ENCODE results near the gene C11orf91.
A peak's percentile ranks its signal among the peaks of the same experiment; 100 is the strongest.
"Not testable (repeated sequence)": the region's sequence is repeated elsewhere in the genome, so short reads cannot be mapped to it uniquely, and the experiment has no call there.

C11orf91 gene, protein sequence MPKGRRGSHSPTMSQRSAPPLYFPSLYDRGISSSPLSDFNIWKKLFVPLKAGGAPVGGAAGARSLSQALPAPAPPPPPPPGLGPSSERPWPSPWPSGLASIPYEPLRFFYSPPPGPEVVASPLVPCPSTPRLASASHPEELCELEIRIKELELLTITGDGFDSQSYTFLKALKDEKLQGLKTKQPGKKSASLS

DNA sequence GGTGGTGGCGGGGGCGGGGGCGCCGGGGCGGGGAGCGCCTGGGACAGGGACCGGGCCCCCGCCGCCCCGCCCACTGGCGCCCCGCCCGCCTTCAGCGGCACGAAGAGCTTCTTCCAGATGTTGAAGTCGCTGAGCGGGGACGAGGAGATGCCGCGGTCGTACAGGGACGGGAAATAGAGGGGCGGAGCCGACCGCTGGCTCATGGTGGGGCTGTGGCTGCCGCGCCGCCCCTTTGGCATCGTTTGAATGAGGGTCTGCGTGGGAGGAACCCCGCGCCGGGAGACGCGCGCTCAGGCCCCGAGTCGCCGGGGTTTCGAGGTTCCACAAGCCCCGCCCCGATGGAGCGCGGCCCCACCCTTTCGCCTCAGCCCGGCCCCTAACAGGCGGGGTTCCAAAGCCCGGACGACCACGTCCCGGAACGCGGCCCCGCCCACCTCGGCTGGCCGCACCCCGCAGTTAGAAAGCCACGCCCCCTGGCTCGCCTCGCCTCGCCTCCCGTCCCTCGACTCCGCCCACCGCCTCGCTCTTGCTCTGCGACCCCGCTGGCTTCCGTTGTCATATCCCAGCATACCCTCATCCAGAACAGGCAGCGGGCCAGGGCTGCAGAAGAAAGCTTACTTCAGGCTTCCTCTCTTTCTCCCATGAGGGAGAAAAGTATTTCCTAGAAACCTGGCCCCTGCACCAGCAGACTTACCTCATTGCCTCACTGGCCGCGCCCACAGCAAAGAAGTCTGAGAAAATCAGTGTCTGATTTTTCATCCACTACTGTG lies at the start of gene C11orf91:
Gene C11orf91 (minus strand): TSS at position 325 of the 770 bp plus-strand sequence. CDS start 86 bp downstream, at position 239.
- DNase-seq (ENCODE audit: low spot score) = peak; percentile 88

DNA sequence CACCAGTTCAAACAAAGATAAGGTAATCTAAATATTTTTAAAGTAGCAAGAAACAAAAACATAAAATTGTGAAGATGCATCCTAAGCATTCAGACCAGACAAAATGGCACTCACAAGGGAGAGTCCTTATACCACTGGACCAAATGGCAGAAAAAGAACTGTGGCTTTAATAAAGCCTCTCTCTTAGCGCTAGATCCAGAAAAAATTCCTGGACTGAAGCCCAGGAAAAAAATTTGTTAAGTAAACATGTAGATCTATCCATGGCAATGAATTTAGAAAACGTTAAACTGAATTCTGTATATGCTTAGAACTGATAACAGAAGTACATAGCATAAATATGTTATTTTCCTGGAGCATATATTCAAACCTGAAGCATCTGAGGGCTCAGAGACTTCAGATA lies 47.4 kb upstream of the C11orf91 start:
- DNase-seq (ENCODE audit: low spot score) = no peak

DNA sequence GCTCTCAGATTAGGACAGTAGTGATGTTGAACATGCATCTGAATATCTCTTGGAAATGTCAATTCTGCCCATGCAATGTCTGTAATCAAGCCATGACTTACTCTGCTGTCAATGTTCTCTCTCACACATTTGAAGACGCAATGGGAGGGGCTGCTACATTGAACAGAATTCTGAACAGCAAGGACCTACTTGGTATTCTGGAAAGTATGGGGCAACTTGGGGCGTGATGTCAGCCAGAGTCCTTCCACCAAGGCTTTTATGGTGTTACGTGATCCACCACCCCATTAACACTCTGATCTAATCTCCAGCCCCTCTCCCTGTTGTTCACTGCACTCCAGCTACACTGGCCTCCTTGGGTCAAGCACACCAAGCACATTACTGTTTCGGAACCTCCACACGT lies 42.7 kb upstream of the C11orf91 start:
- no peak for DNase-seq (ENCODE audit: low spot score)

DNA sequence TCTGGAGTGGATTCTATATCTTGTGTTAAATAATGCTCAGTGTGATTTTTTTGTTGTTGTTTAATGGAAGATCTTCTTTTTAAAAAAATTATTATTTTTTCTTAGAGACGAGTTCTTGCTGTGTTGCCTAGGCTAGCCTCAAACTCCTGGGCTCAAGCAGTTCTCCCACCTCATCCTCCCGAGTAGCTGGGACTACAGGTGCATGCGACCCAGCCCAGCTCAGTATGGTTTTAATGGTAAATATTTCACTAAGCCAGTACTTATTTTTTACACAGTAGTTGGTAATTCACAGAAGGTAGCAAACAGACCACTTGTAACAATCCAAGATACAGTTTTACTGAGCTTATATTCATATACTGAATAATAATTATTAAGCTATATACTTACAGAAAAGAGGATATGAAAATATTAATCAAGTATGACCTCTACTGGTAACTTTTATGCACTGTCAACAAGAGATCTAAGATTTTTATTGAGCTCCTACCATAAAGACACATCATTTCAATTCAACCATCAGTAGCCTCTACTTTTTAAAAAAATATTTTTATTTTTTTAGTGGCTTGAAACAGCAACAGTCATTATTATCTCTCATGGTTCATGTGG lies 41.7 kb upstream of the C11orf91 start:
- DNase-seq (ENCODE audit: low spot score) = peak; percentile 35

DNA sequence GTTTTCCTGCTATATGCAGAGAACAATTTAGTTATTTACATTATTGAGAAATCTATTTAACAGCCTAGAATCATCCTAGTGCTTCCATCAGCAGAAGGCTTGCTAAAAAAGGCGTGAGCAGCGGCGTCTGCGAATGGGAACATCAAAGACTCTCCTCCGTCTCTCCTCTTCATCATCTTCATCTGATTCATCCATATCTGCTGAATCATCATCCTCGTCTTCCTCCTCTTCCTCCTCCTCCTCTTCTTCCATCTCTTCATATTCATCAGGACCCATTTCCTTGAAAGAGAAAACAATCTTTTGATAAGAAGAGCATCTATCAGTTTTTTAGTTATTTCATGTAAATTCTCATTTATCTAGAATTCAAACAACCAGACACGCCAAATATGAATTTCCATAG lies 41.2 kb upstream of the C11orf91 start:
- DNase-seq (ENCODE audit: low spot score) = no peak

DNA sequence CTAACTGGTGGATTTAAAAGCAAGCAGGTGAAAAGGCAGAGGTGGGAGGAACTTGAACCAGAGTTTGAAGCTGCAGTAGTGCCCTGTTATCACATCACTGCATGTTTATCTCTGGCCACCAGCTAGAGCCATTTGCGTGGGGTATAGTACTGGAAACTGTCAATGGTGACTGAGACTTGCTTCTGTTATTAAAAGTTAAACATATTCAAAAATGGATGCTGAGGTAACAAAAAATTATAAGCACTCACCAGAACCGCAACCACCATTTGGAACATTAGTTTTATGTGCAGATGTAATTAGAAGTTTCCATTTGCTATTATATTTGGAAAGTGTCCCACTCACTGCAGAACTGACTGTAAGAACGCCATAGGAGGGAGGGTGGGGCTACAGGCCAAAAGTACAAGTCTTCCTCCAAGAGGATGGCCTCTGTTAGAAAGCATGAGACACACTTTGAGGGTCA lies 36.8 kb upstream of the C11orf91 start:
- no peak for DNase-seq (ENCODE audit: low spot score)

DNA sequence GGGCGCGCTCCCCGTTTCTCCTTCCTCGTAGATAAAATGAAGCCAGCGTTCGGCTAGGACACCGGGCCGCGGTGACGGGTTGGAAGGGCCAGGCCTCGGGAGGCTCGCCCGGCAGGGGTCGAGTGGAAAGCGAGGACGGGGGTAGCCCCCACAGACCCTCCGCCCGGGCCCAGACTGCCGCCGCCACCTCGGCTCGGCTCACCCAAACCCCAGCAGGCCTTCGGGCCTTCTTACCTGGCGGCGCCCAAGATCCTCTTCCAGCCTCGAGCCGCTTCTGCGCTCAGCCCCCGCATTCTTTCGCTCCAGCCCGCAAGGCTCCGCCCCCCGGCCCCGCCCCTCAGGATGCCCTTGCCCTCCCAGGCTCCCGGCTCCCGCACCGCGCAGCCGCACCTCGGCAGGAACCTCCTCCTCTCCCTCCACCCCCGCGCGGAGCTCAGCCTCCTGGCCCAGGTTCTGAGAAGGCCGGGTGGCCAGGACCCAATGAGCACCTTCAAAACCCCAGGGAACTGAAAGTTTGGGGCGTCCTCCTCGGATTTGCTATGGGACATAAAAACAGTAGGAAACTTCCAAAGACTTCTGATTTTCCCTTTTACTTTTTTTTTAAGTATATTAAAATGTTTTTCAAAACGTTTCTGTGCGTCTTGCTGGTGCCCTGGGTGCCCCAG lies 35.7 kb upstream of the C11orf91 start, which contains the start of gene CD59:
Gene CD59 (minus strand): TSS at position 276 of the 665 bp plus-strand sequence. CDS start 13,978 bp downstream, outside the sequence.
- DNase-seq (ENCODE audit: low spot score) = peak; percentile 88

DNA sequence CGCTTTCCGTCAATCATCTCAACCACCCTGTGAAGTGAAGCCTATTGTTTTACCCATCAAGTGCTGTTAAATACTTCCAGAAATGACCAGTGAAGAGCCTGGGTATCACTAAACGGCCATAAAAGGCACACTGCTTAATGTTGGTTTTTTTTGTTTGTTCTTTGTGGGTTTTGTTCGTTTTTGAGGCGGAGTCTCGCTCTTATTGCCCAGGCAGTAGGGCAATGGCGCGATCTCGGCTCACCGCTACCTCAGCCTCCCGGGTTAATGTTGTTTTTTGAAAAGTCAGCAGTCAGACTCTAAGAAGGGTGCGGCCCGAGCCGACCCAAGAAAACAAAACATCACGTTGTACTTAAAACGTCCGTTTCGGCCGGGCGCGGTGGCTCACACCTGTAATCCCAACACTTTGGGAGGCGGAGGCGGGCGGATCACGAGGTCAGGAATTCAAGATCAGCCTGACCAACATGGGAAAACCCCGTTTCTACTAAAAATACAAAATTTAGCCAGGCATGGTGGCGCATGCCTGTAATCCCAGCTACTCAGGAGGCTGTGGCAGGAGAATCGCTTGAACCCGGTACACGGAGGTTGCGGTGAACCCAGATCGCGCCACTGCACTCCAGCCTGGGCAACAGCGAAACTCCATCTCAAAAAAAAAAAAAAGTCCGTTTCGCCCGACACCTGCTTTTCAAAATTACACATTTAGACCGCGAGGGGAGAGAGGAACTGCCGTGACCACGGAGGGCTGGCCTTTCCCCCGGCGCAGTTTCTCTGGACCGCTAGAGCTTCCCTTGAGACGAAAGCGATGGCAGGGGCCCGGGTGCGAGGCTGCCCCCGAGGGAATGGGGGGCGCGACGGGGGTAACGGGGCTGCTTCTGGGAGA lies 34.9 kb upstream of the C11orf91 start:
- no peak for DNase-seq (ENCODE audit: low spot score)

DNA sequence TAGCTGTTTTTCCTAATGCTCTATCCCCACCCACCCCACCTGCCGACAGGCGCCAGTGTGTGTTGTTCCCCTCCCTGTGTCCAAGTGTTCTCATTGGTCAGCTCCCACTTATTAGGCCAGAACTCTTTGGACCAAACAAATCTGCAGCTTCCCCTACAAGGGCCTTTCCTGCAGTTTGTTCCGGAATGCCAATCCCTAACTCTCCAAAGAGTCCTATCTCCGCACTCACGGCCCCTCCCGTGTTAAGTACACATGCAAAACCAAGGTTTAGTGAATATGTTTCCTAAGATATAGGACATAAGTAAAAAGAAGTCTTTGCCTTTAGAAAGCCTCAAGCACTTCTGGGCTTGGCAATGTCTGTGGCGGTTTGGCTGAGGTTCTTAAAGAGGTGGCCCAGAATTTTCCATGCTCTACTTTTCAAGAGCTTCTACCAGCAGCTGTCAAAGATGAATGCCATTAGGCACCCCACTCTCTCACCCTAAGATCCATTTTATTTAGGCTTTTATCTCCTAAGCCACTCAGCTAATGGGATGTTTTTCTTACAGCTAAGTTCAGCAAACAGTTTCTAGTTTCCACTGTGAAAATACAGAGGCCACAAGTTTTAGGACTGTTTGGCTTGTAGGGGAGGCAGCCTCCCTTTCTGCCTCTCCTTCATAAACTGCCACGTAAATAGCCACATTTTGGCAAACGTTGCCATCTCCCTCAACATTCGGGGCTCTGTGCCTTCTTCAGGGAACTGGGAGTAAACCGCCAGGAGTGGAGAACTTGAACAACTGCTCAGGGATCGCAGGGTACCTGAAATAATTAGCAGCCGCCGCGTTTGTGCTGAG lies 34.0 kb upstream of the C11orf91 start:
- DNase-seq (ENCODE audit: low spot score) = peak; percentile 42

DNA sequence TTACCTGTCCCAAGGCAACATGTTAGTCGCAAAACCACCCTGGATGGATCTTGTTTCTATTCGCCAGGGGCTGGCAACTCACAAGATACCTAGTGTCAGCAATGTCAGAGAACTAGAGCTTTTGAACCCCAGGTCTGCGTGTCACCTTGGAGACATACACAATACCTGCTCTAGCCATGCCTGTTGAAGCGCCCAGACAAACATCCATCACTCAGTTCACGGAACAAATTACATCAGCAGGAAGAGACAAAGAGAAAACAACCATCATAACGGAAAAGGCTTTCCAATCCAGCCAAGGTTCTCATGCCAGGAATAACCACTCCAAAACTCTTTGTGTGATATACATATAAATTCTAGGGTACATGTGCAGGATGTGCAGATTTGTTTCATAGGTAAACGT lies 33.4 kb upstream of the C11orf91 start:
- DNase-seq (ENCODE audit: low spot score) = no peak

DNA sequence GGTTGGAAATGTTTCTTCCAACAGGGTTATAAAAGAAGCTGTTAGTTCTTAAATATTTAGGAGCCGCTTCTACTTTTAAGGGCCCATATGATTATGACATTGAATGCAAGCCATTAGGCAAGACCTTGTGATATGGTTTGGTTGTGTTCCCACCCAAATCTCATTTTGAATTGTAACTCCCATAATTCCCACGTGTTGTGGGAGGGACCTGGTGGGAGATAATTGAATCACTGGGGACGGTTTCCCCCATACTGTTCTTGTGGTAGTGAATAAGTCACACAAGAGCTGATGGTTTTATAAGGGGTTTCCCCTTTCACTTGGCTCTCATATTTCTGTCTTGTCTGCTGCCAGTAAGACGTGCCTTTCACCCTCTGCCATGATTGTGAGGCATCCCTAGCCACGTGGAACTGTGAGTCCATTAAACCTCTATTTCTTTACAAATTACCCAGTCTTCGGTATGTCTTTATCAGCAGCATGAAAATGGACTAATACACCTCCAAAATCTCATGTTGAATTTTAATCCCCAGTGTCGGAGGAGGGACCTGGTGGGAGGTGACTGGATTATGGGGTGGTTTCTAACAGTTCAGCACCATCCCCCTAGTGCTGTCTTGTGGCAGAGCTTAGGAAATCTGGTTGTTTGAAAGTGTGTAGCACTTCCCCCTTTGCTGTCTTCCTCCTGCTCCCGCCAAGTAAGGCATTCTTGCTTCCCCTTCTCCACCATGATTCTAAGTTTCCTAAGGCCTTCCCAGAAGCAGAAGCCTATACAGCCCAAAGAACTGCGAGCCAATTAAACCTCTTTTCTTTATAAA lies 31.3 kb upstream of the C11orf91 start:
- peak; percentile 31 for DNase-seq (ENCODE audit: low spot score)

DNA sequence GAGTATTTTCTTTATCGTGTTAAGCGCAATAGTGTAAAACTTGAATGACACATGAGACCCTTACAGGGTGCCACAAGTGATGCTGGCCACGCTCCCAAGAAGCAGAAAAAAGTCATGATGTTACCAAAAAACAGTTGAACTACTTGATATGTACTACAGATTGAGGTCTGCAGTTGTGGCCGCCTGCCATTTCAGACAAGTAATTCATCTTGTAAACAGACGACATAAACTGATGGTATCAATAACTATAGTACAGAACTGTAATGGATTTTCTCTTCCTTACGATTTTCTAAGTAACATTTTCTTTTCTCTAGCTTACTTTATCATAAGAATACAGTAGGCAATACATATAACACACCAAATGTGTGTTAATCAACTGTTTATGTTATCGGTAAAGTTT lies 30.1 kb upstream of the C11orf91 start:
- DNase-seq (ENCODE audit: low spot score) = no peak

DNA sequence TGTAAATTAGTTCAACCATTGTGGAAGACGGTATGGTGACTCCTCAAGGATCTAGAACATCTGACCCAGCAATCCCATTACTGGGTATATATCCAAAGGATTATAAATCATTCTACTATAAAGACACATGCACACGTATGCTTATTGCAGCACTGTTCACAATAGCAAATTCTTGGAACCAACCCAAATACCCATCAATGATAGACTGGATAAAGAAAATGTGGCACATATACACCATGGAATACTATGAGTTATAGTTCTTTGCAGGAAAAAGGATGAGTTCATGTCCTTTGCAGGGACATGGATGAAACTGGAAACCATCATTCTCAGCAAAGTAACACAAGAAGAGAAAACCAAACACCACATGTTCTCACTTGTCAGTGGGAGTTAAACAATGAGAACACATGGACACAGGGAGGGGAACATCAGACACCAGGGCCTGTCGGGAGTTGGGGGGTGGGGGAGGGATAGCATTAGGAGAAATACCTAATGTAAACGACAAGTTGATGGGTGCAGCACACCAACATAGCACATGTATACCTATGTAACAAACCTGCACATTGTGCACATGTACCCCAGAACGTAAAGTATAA lies 28.5 kb upstream of the C11orf91 start:
- DNase-seq (ENCODE audit: low spot score) = not testable (repeated sequence)

DNA sequence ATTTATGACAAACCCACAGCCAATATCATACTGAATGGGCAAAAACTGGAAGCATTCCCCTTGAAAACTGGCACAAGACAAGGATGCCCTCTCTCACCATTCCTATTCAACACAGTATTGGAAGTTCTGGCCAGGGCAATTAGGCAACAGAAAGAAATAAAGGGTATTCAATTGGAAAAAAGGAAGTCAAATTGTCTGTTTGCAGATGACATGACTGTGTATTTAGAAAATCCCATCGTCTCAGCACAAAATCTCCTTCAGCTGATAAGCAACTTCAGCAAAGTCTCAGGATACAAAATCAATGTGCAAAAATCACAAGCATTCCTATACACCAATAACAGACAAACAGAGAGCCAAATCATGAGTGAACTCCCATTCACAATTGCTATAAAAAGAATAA lies 26.9 kb upstream of the C11orf91 start:
- not testable (repeated sequence) for DNase-seq (ENCODE audit: low spot score)

DNA sequence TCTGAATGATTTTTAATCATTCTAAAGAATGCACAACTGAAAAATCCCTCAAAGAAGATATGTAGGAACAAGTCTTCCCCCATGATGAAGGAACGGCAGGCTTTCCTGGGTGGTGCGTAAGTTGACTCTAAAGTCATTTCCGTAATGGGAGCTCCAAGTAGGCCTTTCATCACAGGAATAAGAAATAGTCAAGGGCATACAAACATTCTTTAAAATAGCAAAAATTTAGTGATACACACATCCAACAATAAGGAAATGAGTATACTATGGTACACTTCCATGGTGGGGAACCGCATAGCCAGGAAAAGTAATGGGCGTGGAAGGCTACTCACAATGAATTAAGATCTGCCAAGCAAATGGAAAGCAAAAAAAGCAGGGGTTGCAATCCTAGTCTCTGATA lies 24.9 kb upstream of the C11orf91 start:
- DNase-seq (ENCODE audit: low spot score) = no peak

DNA sequence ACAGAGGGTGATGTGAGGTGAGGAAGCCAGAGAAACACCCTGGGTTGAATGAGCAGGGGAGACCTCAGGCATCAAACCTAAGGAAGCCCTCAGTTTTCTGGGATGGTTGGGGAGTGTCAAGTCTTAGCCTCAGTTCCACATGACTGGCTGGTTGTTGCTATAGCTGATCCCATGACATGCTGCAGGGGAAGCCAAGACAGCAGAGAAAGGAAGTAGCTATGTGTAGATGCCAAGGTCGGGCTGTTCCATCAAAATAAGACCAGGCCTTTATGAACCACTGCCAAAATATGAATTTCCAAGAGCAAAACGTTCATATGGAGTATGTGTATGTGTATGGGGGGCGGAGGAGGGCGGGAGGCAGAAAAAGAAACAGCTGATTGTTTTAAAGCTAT lies 24.0 kb upstream of the C11orf91 start:
- DNase-seq (ENCODE audit: low spot score) = peak; percentile 70

DNA sequence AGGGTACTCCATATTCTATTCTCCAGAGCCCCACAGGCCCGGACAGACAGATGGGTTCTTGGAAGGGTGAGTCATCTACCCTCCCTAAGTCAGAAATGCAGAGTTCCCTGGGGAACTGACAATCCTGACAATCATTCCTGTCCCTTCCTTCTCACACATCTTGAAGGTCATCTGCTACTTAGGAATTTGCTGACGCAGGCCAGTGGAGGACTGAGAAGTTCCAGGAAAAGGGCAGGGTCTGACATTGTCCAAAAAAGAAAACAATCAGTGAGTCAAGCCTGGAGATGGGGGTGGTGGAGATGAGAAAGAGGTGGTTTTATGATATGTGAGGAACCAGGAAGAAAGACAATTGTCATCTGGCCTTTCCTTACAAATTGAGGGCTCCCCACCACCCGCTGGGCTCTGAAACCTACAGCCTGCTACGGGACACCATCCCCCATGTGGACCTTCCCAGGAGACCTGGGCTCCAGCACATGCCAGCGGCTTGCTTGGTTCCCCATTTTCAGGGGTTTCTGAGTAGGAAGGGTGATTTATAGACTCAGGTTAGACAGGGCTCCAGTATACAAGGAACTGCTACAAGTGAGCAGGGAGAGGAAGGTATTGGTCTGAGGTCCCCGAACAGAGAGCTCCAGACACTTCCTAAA lies 22.7 kb upstream of the C11orf91 start:
- DNase-seq (ENCODE audit: low spot score) = no peak

DNA sequence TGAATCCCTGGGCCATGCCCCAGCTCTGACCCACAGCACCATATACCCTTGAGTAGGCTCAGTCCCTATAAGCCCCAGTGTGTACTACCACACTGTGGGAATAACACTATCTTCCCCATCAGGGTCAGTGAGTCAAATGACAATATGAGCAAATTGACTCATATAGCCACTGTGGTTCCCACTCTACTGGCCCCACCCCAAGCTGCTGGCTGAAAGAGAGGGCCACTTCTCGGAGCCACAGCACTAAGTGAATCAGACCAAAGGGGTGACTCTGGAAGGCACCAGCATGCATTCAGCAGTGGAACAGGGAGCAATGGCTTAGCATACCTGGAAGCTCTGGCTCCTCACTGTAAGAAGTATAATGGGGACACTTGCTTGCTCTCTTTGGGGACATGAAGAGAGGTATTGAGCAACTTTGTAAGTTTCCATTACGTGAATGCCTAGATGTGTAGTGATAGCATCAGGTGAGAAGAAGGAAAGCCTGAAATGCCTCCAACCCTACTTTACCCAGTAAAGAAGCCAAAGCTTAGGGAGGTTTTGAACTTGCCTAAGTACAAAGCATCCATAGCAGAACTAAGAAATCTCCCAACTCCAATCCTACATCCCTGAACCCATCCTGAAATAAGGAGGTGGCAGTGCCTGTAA lies 22.1 kb upstream of the C11orf91 start:
- DNase-seq (ENCODE audit: low spot score) = no peak
